CD4-positive, alpha-beta T cell (primary cell): ENCODE measurements around the gene ZBTB20. TPM values are rescaled to one million over a fixed set of nuclear protein-coding genes. Genes with fewer than 3 reads are reported as not detected.

Experiments used
- ATAC-seq: fragments of 200-7000 bp; cut with Tn5 transposase; one replicate; pipeline ENCODE4 v1.10.0; 2022; ENCODE audit warnings: mild to moderate bottlenecking; ENCODE audit not compliant: poor library complexity
- CTCF ChIA-PET: fragments of 350-600 bp; sonication (Branson Sonifier 250); formaldehyde crosslinking; loops from one replicate; lab custom pipeline; 2021; ENCODE audit warnings: antibody characterized with exemption, inconsistent platforms; lab: Charles Lee
- POLR2A ChIA-PET: fragments of 350-600 bp; sonication (Branson Sonifier 250); formaldehyde crosslinking; loops from one replicate; lab custom pipeline; 2021; ENCODE audit warnings: antibody characterized with exemption, inconsistent platforms; lab: Charles Lee
- DNase-seq, 14 experiments: peaks; one replicate each; pipeline ENCODE4 v3.0.0-alpha.2; 2013 to 2020; ENCODE audit warnings: mixed read lengths in 2 of 14
- H3K27ac ChIP-seq, 2 donors: one replicate each; pipeline versions ENCODE4 v1.5.1 to v1.7.0; 2013; ENCODE audit warnings: low read length in 2 of 2, low read depth in 1 of 2, mild to moderate bottlenecking in 1 of 2
- H3K27me3 ChIP-seq, 2 experiments: 1 replicate in 1 of 2; 2 replicates in 1 of 2; pipeline versions ENCODE4 v1.6.1 to v1.7.0; 2013; ENCODE audit warnings: low read length in 2 of 2, control low read depth in 1 of 2, mild to moderate bottlenecking in 1 of 2, moderate library complexity in 1 of 2; ENCODE audit not compliant: insufficient read depth in 2 of 2, control insufficient read depth in 1 of 2
- H3K36me3 ChIP-seq: one replicate; pipeline ENCODE4 v1.6.1; 2013; ENCODE audit warnings: low read length, control low read depth; ENCODE audit not compliant: insufficient read depth
- H3K4me1 ChIP-seq: one replicate; pipeline ENCODE4 v1.6.1; 2013; ENCODE audit warnings: low read length, control low read depth; ENCODE audit not compliant: insufficient read depth
- H3K4me3 ChIP-seq: one replicate; pipeline ENCODE4 v1.5.1; 2013; ENCODE audit warnings: mild to moderate bottlenecking, low read length, moderate library complexity
- H3K9me3 ChIP-seq, 2 experiments: 1 replicate in 1 of 2; 2 replicates in 1 of 2; pipeline versions ENCODE4 v1.6.1 to v1.7.0; 2013; ENCODE audit warnings: low read length in 2 of 2, mild to moderate bottlenecking in 2 of 2, control low read depth in 1 of 2, moderate library complexity in 1 of 2; ENCODE audit not compliant: control insufficient read depth in 1 of 2, insufficient read depth in 1 of 2
- H3K27ac Mint-ChIP-seq: one replicate; pipeline ENCODE4 v1.8.0; 2020; ENCODE audit warnings: mixed read lengths
- H3K27me3 Mint-ChIP-seq: one replicate; pipeline ENCODE4 v1.8.0; 2021; ENCODE audit warnings: mixed read lengths
- H3K36me3 Mint-ChIP-seq: one replicate; pipeline ENCODE4 v1.8.0; 2021; ENCODE audit warnings: low read depth, mixed read lengths
- H3K4me1 Mint-ChIP-seq: one replicate; pipeline ENCODE4 v1.8.0; 2021; ENCODE audit warnings: low read depth, mixed read lengths
- H3K4me3 Mint-ChIP-seq: one replicate; pipeline ENCODE4 v1.8.0; 2020; ENCODE audit warnings: mild to moderate bottlenecking, mixed read lengths
- H3K9me3 Mint-ChIP-seq: one replicate; pipeline ENCODE4 v1.8.0; 2020; ENCODE audit warnings: mixed read lengths
- CTCF ChIP-seq: fragments of 200-600 bp; IDR thresholded peaks from one replicate; pipeline ENCODE4 v1.8.0; 2022; ENCODE audit warnings: antibody characterized with exemption, mild to moderate bottlenecking
- intact Hi-C, 2 experiments: fragments of 100-400 bp; cut with DNase I in 1 of 2; cut with micrococcal nuclease in 1 of 2; formaldehyde crosslinking; loops; one replicate each; pipeline versions ENCODE4 v1.15.1 to v1.9.0; 2023 to 2025; cut with DNase I, micrococcal nuclease
- total RNA-seq, 174 experiments: library from RNA in 2 of 174; stranded (reverse) in 2 of 174; gene quantifications; one replicate each; pipeline ENCODE4 v1.2.3 and lab custom pipeline; 2021 to 2026

The ZBTB20 gene
- total RNA-seq, 2 experiments from 2014 or later: 41.6 to 47.4 TPM

GRCh38 chr3:114428044-114428595, 719.0 kb downstream of the ZBTB20 start:
- DNase-seq (no peak), ATAC-seq (no peak)
- ChIA-PET CTCF (no interaction called here), POLR2A (no interaction called here)
- Mint-ChIP-seq H3K4me1 (no peaks in the 10 kb centered on the region), H3K27me3 (no peaks in the 10 kb centered on the region), H3K4me3 (no peak overlapping the region), H3K27ac (no peak overlapping the region), H3K9me3 (no peaks in the 10 kb centered on the region), H3K36me3 (no peaks in the 10 kb centered on the region)
- intact Hi-C loops: no loop called here
- no peaks in the 10 kb centered on the region for H3K36me3 ChIP-seq
- H3K4me3 ChIP-seq: no peak overlapping the region
- no peak for TF ChIP-seq CTCF
- H3K27ac ChIP-seq: no peak overlapping the region
- H3K4me1 ChIP-seq: no peaks in the 10 kb centered on the region
- H3K27me3 ChIP-seq: no peaks in the 10 kb centered on the region
- no peaks in the 10 kb centered on the region for H3K9me3 ChIP-seq

- CTCF ChIA-PET: no interaction called here
- TF ChIP-seq CTCF: no peak
- H3K4me3 ChIP-seq: no peak overlapping the region
- ATAC-seq (no peak), DNase-seq (no peak)
- H3K4me3 Mint-ChIP-seq: no peak overlapping the region
- no peak overlapping the region for H3K27ac Mint-ChIP-seq
- H3K27me3 ChIP-seq: no peaks in the 10 kb centered on the region
- H3K36me3 Mint-ChIP-seq: no peaks in the 10 kb centered on the region
- H3K4me1 ChIP-seq: no peaks in the 10 kb centered on the region
- no peaks in the 10 kb centered on the region for H3K4me1 Mint-ChIP-seq
- H3K9me3 ChIP-seq: no peaks in the 10 kb centered on the region
- no peaks in the 10 kb centered on the region for H3K9me3 Mint-ChIP-seq
- H3K27me3 Mint-ChIP-seq: no peaks in the 10 kb centered on the region
- H3K36me3 ChIP-seq: no peaks in the 10 kb centered on the region
- no peak overlapping the region for H3K27ac ChIP-seq
- POLR2A ChIA-PET: no interaction called here
- intact Hi-C loops: no loop called here
These were observed 719.6 kb downstream of the ZBTB20 start for GRCh38 chr3:114427285-114428043.

GRCh38 chr3:114424337-114424736, 722.8 kb downstream of the ZBTB20 start:
- DNase-seq (no peak), ATAC-seq (no peak)
- Histone ChIP-seq H3K4me1 (no peaks in the 10 kb centered on the region), H3K27me3 (no peaks in the 10 kb centered on the region), H3K4me3 (no peak overlapping the region), H3K27ac (no peak overlapping the region), H3K9me3 (no peaks in the 10 kb centered on the region), H3K36me3 (no peaks in the 10 kb centered on the region)
- H3K4me3 Mint-ChIP-seq: no peak overlapping the region
- no peaks in the 10 kb centered on the region for H3K9me3 Mint-ChIP-seq
- no peak for TF ChIP-seq CTCF
- no peak overlapping the region for H3K27ac Mint-ChIP-seq
- ChIA-PET CTCF (no interaction called here), POLR2A (no interaction called here)
- no peaks in the 10 kb centered on the region for H3K4me1 Mint-ChIP-seq
- no peaks in the 10 kb centered on the region for H3K27me3 Mint-ChIP-seq
- H3K36me3 Mint-ChIP-seq: no peaks in the 10 kb centered on the region
- intact Hi-C loops: no loop called here
